ENCODE data around the gene NACAD.

Gene NACAD

GRCh38 chr7:45129906-45130305 lies 41.1 kb upstream of the NACAD start:
- no peak for DNase-seq

GRCh38 chr7:45129181-45129800 lies 40.5 kb upstream of the NACAD start:
- no peak overlapping the region for H3K27ac ChIP-seq (ENCODE audit: low read length)
- no peak overlapping the region for H3K9ac ChIP-seq (ENCODE audit: low read depth, low read length)
- no peak overlapping the region for H3K4me2 ChIP-seq (ENCODE audit: insufficient read depth, low read length)
- no peak overlapping the region for H2AFZ ChIP-seq (ENCODE audit: low read depth, low read length)
- no peaks in the 10 kb centered on the region for H4K20me1 ChIP-seq (ENCODE audit: insufficient read depth, low read length)
- no peaks in the 10 kb centered on the region for H3K36me3 ChIP-seq (ENCODE audit: insufficient read depth, low read length)
- H3K4me3 ChIP-seq (ENCODE audit: low read depth in 1 of 2, low read length in 2 of 2) = no peak overlapping the region
- no peak for TF ChIP-seq EZH2 (IDR thresholded peaks at IDR 0.05; ENCODE audit: borderline replicate concordance, low read depth, low read length, severe bottlenecking)
- TF ChIP-seq CTCF (IDR thresholded peaks at IDR 0.05; ENCODE audit: borderline replicate concordance, extremely low read depth, low read length, poor library complexity, severe bottlenecking) = no peak
- no peaks in the 10 kb centered on the region for H3K9me3 ChIP-seq (ENCODE audit: insufficient read depth, low read length, severe bottlenecking)
- DNase-seq (no peak), ATAC-seq (ENCODE audit: insufficient read depth, low read depth) (no peak)
- peaks cover 3% of the 10 kb centered on the region for H3K27me3 ChIP-seq (ENCODE audit: insufficient read depth, low read length, poor library complexity)
- no peaks in the 10 kb centered on the region for H3K4me1 ChIP-seq (ENCODE audit: insufficient read depth, low read length)
- no peaks in the 10 kb centered on the region for H3K79me2 ChIP-seq (ENCODE audit: insufficient read depth, low read length)

More at GRCh38 chr7:45129906-45130305, 41.1 kb upstream of the NACAD start:
- Histone ChIP-seq H3K4me1 (ENCODE audit: insufficient read depth, low read length) (no peaks in the 10 kb centered on the region), H3K4me2 (ENCODE audit: insufficient read depth, low read length) (no peak overlapping the region), H3K27me3 (ENCODE audit: insufficient read depth, low read length, poor library complexity) (peaks cover 3% of the 10 kb centered on the region), H3K79me2 (ENCODE audit: insufficient read depth, low read length) (no peaks in the 10 kb centered on the region), H3K4me3 (ENCODE audit: low read depth in 1 of 2, low read length in 2 of 2) (no peak overlapping the region), H3K27ac (ENCODE audit: low read length) (no peak overlapping the region), H2AFZ (ENCODE audit: low read depth, low read length) (no peak overlapping the region), H4K20me1 (ENCODE audit: insufficient read depth, low read length) (no peaks in the 10 kb centered on the region), H3K9ac (ENCODE audit: low read depth, low read length) (no peak overlapping the region), H3K36me3 (ENCODE audit: insufficient read depth, low read length) (no peaks in the 10 kb centered on the region), H3K9me3 (ENCODE audit: insufficient read depth, low read length, severe bottlenecking) (no peaks in the 10 kb centered on the region)
- TF ChIP-seq EZH2 (IDR thresholded peaks at IDR 0.05; ENCODE audit: borderline replicate concordance, low read depth, low read length, severe bottlenecking) (no peak), CTCF (IDR thresholded peaks at IDR 0.05; ENCODE audit: borderline replicate concordance, extremely low read depth, low read length, poor library complexity, severe bottlenecking) (no peak)
- no peak for ATAC-seq (ENCODE audit: insufficient read depth, low read depth)

- H4K20me1 ChIP-seq (ENCODE audit: insufficient read depth, low read length) = no peaks in the 10 kb centered on the region
- no peaks in the 10 kb centered on the region for H3K9me3 ChIP-seq (ENCODE audit: insufficient read depth, low read length, severe bottlenecking)
- H3K79me2 ChIP-seq (ENCODE audit: insufficient read depth, low read length) = no peaks in the 10 kb centered on the region
- ATAC-seq (ENCODE audit: insufficient read depth, low read depth) (no peak), DNase-seq (no peak)
- H2AFZ ChIP-seq (ENCODE audit: low read depth, low read length) = 0 out of 2 replicates have a peak overlapping the region, but pooled peaks have one; percentile 15
- H3K4me3 ChIP-seq (ENCODE audit: low read depth in 1 of 2, low read length in 2 of 2) = no peak overlapping the region
- peaks cover 3% of the 10 kb centered on the region for H3K27me3 ChIP-seq (ENCODE audit: insufficient read depth, low read length, poor library complexity)
- H3K4me1 ChIP-seq (ENCODE audit: insufficient read depth, low read length) = no peaks in the 10 kb centered on the region
- no peak overlapping the region for H3K27ac ChIP-seq (ENCODE audit: low read length)
- TF ChIP-seq EZH2 (IDR thresholded peaks at IDR 0.05; ENCODE audit: borderline replicate concordance, low read depth, low read length, severe bottlenecking) = no peak
- TF ChIP-seq CTCF (IDR thresholded peaks at IDR 0.05; ENCODE audit: borderline replicate concordance, extremely low read depth, low read length, poor library complexity, severe bottlenecking) = no peak
- H3K4me2 ChIP-seq (ENCODE audit: insufficient read depth, low read length) = no peak overlapping the region
- no peak overlapping the region for H3K9ac ChIP-seq (ENCODE audit: low read depth, low read length)
- no peaks in the 10 kb centered on the region for H3K36me3 ChIP-seq (ENCODE audit: insufficient read depth, low read length)
Observed at GRCh38 chr7:45126920-45127319, 38.2 kb upstream of the NACAD start.
